Panc1 (cell line): ENCODE results near the gene YY1AP1. TPM values are rescaled to one million over a fixed set of nuclear protein-coding genes. Genes with fewer than 3 reads are reported as not detected.

ENCODE experiments used
- ATAC-seq: fragments of 200-7000 bp; cut with Tn5 transposase; 2 replicates; pipeline ENCODE4 v1.9.1; 2020; ENCODE audit warnings: mild to moderate bottlenecking, moderate library complexity
- BruUV-seq: library from RNA; stranded (reverse); fragments of 400-500 nt; replicated peaks from 2 replicates; lab custom pipeline; 2021; lab: Mats Ljungman, UMichigan
- CTCF ChIA-PET: fragments of 300-600 bp; sonication (Branson Sonifier 250); formaldehyde crosslinking; loops from one replicate; lab custom pipeline; 2022; ENCODE audit warnings: antibody characterized with exemption; lab: Charles Lee
- POLR2A ChIA-PET: fragments of 300-600 bp; sonication (Branson Sonifier 250); formaldehyde crosslinking; loops from one replicate; lab custom pipeline; 2022; ENCODE audit warnings: antibody characterized with exemption; lab: Charles Lee
- DNase-seq: peaks from one replicate; pipeline ENCODE4 v3.0.0-alpha.2; 2010; ENCODE audit warnings: low read depth, low spot score
- H3K27ac ChIP-seq: 2 replicates; pipeline ENCODE4 v1.5.1; 2011; ENCODE audit warnings: mild to moderate bottlenecking, low read length, inconsistent platforms
- H3K27me3 ChIP-seq: fragments of 200-500 bp; sonication (Bioruptor generic); 2 replicates; pipeline ENCODE4 v1.6.0; 2014; ENCODE audit warnings: low read length, inconsistent platforms; ENCODE audit not compliant: control insufficient read depth, insufficient read depth
- H3K36me3 ChIP-seq: fragments of 200-500 bp; sonication (Bioruptor generic); 2 replicates; pipeline ENCODE4 v1.5.1; 2014; ENCODE audit warnings: inconsistent platforms, mild to moderate bottlenecking, low read length, moderate library complexity; ENCODE audit not compliant: control insufficient read depth, insufficient read depth
- H3K4me1 ChIP-seq: 2 replicates; pipeline ENCODE4 v1.5.1; 2011; ENCODE audit warnings: inconsistent platforms, mild to moderate bottlenecking, low read length, moderate library complexity; ENCODE audit not compliant: control insufficient read depth, insufficient read depth
- H3K4me3 ChIP-seq, 2 experiments: 2 replicates each; pipeline ENCODE4 v1.5.1; 2011 to 2012; ENCODE audit warnings: low read depth in 2 of 2, low read length in 2 of 2, mild to moderate bottlenecking in 2 of 2, inconsistent platforms in 1 of 2, moderate library complexity in 1 of 2
- H3K9me3 ChIP-seq: fragments of 200-500 bp; sonication (Bioruptor generic); 2 replicates; pipeline ENCODE4 v1.5.1; 2014; ENCODE audit warnings: low read depth, mild to moderate bottlenecking, inconsistent platforms, low read length, moderate library complexity; ENCODE audit not compliant: control insufficient read depth, insufficient read depth
- CTCF ChIP-seq: fragments of 450-650 bp; IDR thresholded peaks from 2 replicates; pipeline ENCODE4 v1.5.1; 2017; ENCODE audit warnings: mild to moderate bottlenecking
- POLR2AphosphoS5 ChIP-seq: IDR thresholded peaks from 2 replicates; pipeline ENCODE4 v1.6.1; 2012; ENCODE audit warnings: mild to moderate bottlenecking, low read depth, low read length, moderate library complexity
- REST ChIP-seq, 2 experiments: IDR thresholded peaks; 2 replicates each; pipeline ENCODE4 v1.6.1; 2011 to 2012; ENCODE audit warnings: low read depth in 2 of 2, control low read depth in 1 of 2, low read length in 1 of 2, mild to moderate bottlenecking in 1 of 2, moderate library complexity in 1 of 2; ENCODE audit not compliant: insufficient read depth in 1 of 2
- SIN3A ChIP-seq: IDR thresholded peaks from 2 replicates; pipeline ENCODE4 v1.6.1; 2012; ENCODE audit warnings: low read depth, mild to moderate bottlenecking, low read length, moderate library complexity, borderline replicate concordance; ENCODE audit not compliant: insufficient read depth
- TCF7L2 ChIP-seq: IDR thresholded peaks from 2 replicates; pipeline ENCODE4 v1.6.1; 2011; ENCODE audit warnings: mild to moderate bottlenecking, low read depth, low read length, inconsistent platforms
- in situ Hi-C: cut with HindIII; loops from 2 replicates; pipeline ENCODE4 v1.10.0; 2016; ENCODE audit warnings: low sequenced_read_pairs, low pct_unique_long_range_greater_than_20kb
- intact Hi-C: fragments of 100-400 bp; cut with micrococcal nuclease; formaldehyde crosslinking; loops from one replicate; pipeline ENCODE4 v1.10.0; 2022; ENCODE audit not compliant: unreplicated experiment
- total RNA-seq: library from RNA; stranded (reverse); gene quantifications from one replicate; pipeline ENCODE4 v1.2.1, GENCODE V29; 2021; ENCODE audit not compliant: unreplicated experiment

Gene YY1AP1
- total RNA-seq, 1 experiment from 2014 or later = 58.7 TPM

GRCh38 chr1:155650231-155650757, 38.3 kb downstream of the YY1AP1 start:
- Histone ChIP-seq H3K27ac (no peak overlapping the region), H3K27me3 (no peaks in the 10 kb centered on the region), H3K4me3 (no peak overlapping the region), H3K36me3 (no peaks in the 10 kb centered on the region), H3K4me1 (peaks cover 27% of the 10 kb centered on the region), H3K9me3 (peaks cover 8% of the 10 kb centered on the region; the same call in 1 of the 2 replicates)
- DNase-seq = no peak
- in situ Hi-C loops = no loop called here
- no peak for ATAC-seq
- POLR2A ChIA-PET = interaction anchor here (0.5 kb wide), 1 partner anchor 322 kb away, joined by 6 read pairs; no protein-coding TSS in a partner anchor
- no peak for TF ChIP-seq SIN3A
- TF ChIP-seq TCF7L2 = no peak
- no peak for TF ChIP-seq CTCF
- no peak for TF ChIP-seq REST (IDR thresholded peaks at IDR 0.05; ENCODE audit: insufficient read depth in 1 of 2, low read depth in 2 of 2, low read length in 1 of 2)
- no peak for TF ChIP-seq POLR2AphosphoS5
- CTCF ChIA-PET = no interaction called here
- BruUV-seq = no TSS peak
- intact Hi-C loops = no loop called here

- Histone ChIP-seq H3K4me1 (peaks cover 27% of the 10 kb centered on the region), H3K4me3 (no peak overlapping the region), H3K36me3 (no peaks in the 10 kb centered on the region), H3K9me3 (peaks cover 8% of the 10 kb centered on the region; the same call in 1 of the 2 replicates), H3K27me3 (no peaks in the 10 kb centered on the region), H3K27ac (no peak overlapping the region)
- ChIA-PET POLR2A (no interaction called here), CTCF (no interaction called here)
- ATAC-seq (no peak), DNase-seq (no peak)
- no TSS peak for BruUV-seq
- in situ Hi-C loops = no loop called here
- no peak for TF ChIP-seq SIN3A
- intact Hi-C loops = no loop called here
These were observed 38.9 kb downstream of the YY1AP1 start for GRCh38 chr1:155649676-155650075.
